GM18526 (cell line): ENCODE measurements around the gene C20orf204.

Source experiments
- POLR2A ChIP-seq: IDR thresholded peaks from 3 replicates; pipeline ENCODE4 v1.6.1; 2011; ENCODE audit not compliant: insufficient read length; ENCODE audit errors: extremely low read depth

C20orf204 gene

GRCh38 chr20:64047968-64048401 is 12.0 kb downstream of the C20orf204 start:
- TF ChIP-seq POLR2A: no peak

DNA sequence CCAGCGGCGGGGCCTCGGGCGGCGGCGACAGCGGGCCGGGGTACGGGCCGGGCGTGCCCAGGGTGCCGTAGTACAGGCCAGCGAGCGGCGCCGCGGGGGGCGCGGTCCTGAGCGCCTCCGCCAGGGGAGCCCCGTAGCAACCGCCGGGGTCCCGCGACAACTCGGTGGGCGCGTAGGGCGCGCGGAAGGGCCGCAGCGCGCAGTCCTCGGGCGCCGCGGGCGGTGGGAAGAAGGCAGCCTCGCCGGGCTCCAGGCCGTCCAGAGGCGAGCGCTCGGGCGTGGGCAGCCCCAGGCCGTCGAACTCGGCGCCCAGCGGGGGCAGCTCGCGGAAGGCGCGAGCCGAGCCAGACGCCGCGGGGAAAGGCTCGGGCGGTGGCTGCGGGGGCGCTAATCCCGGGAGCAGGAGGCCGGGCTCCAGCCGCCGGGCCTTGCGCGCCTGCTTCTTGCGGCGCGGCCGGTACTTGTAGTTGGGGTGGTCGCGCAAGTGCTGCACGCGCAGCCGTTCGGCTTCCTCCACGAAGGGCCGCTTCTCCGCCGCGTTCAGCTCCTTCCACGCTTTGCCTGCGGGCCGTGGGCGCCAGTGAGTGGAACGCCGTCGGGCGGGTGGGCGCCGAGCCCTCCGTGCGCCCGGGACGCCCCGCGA is 12.5 kb downstream of the C20orf204 start:
- TF ChIP-seq POLR2A: no peak

GRCh38 chr20:64049060-64049877 is 13.3 kb downstream of the C20orf204 start, which contains the start of gene SOX18:
TSS of gene SOX18 (minus strand) at chr20:64049639. CDS start at chr20:64049516, 123 bp downstream.
- no peak for TF ChIP-seq POLR2A

- TF ChIP-seq POLR2A: no peak
These were observed 13.9 kb downstream of the C20orf204 start for GRCh38 chr20:64049878-64050260.

GRCh38 chr20:64050261-64051032 is 14.5 kb downstream of the C20orf204 start:
- no peak for TF ChIP-seq POLR2A

GRCh38 chr20:64051033-64051452 is 15.1 kb downstream of the C20orf204 start:
- TF ChIP-seq POLR2A: no peak

GRCh38 chr20:64051561-64052325 is 15.8 kb downstream of the C20orf204 start:
- no peak for TF ChIP-seq POLR2A

DNA sequence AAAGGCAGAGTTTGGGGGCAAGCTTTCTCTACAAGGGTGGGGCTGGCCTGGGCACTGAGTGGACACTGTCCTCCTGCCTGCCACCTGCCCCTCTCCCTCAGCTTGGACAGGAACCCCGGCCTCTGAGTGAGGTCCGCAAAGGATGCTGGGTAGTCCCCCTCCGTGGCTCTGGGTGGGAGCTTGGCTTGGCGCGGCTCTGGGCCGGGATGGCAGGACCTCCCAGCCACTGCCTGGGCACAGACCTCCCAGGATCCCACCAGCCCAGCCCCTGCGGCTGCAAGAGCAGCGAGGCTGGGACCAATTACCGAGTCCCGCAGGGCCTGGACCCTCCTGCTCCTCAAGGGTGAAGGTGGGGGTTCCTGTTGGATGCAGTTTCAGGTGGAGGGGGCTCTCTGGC is 16.3 kb downstream of the C20orf204 start:
- no peak for TF ChIP-seq POLR2A

- TF ChIP-seq POLR2A: no peak
These were observed 17.2 kb downstream of the C20orf204 start for GRCh38 chr20:64052987-64053840.

GRCh38 chr20:64053841-64054661 is 18.1 kb downstream of the C20orf204 start:
- no peak for TF ChIP-seq POLR2A

DNA sequence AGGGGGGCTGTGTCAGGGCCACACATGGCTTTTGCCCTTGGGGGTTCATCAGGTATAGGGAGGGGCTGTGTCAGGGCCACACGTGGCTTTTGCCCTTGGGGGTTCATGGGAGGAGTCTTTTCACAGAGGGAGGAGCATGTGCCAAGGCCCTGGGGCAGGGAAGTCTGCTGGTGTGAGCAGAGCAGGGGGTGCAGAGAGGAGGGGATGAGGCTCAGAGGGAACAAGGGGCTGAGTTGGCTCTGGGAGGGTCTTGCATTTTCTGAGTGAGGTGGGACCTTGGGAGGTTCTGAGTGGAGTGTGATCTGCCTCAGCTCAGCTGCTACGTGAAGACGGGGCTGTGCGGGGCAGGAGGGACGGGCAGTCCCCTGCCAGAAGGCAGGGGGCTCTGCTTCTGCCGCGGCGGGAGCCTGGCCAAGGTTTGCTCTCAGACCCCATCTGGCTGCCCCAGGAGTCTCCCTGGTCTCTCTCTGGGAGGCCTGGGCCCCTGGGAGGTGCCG is 19.5 kb downstream of the C20orf204 start:
- no peak for TF ChIP-seq POLR2A

- TF ChIP-seq POLR2A: no peak
These were observed 20.1 kb downstream of the C20orf204 start for GRCh38 chr20:64055893-64056638.

GRCh38 chr20:64056639-64056888 is 20.6 kb downstream of the C20orf204 start:
- no peak for TF ChIP-seq POLR2A
